Colonic mucosa (tissue), 4 donors: ENCODE data around the gene LBR. TPM values are rescaled to one million over a fixed set of nuclear protein-coding genes. Genes with fewer than 3 reads are reported as not detected.

Experiments
- DNase-seq: peaks from one replicate; pipeline ENCODE4 v3.0.0-alpha.2; 2020
- H3K27ac ChIP-seq: fragments of 200-600 bp; one replicate; pipeline ENCODE4 v1.8.0; 2021
- H3K27me3 ChIP-seq: fragments of 200-600 bp; one replicate; pipeline ENCODE4 v1.8.0; 2021
- H3K36me3 ChIP-seq: fragments of 200-600 bp; one replicate; pipeline ENCODE4 v1.8.0; 2021
- H3K4me1 ChIP-seq: fragments of 200-600 bp; one replicate; pipeline ENCODE4 v1.8.0; 2021; ENCODE audit warnings: mild to moderate bottlenecking
- H3K4me3 ChIP-seq: fragments of 200-600 bp; one replicate; pipeline ENCODE4 v1.8.0; 2021
- H3K9ac ChIP-seq, 2 donors: one replicate each; pipeline ENCODE4 v1.7.0; 2013; ENCODE audit warnings: control low read depth in 2 of 2, low read depth in 2 of 2, low read length in 2 of 2
- H3K9me3 ChIP-seq: fragments of 200-600 bp; one replicate; pipeline ENCODE4 v1.8.0; 2021
- intact Hi-C: fragments of 100-400 bp; cut with DNase I; formaldehyde crosslinking; loops from one replicate; pipeline ENCODE4 v1.14.1; 2022
- total RNA-seq, 2 donors: library from RNA; stranded (reverse); fragmentation: NEBNext Ultra II Directional in 1 of 2; extraction: Animal tissue kit (Norgen Biotek cat#: 25700) in 1 of 2; gene quantifications; one replicate each; pipeline ENCODE4 v1.2.1, GENCODE V29; 2021
- TF ChIP-seq, protein P1 (sequence below): fragments of 200-600 bp; IDR thresholded peaks from one replicate; pipeline ENCODE4 v1.8.0; 2022; ENCODE audit warnings: antibody characterized with exemption, mild to moderate bottlenecking
- donor health status: healthy.
- donor health status: DM: no; HTN: no; CAD: no.
- donor health status: DM: no; HTN: no; CAD: no.

LBR gene
- total RNA-seq, 2 donors from 2014 or later = 111 to 147 TPM

DNA sequence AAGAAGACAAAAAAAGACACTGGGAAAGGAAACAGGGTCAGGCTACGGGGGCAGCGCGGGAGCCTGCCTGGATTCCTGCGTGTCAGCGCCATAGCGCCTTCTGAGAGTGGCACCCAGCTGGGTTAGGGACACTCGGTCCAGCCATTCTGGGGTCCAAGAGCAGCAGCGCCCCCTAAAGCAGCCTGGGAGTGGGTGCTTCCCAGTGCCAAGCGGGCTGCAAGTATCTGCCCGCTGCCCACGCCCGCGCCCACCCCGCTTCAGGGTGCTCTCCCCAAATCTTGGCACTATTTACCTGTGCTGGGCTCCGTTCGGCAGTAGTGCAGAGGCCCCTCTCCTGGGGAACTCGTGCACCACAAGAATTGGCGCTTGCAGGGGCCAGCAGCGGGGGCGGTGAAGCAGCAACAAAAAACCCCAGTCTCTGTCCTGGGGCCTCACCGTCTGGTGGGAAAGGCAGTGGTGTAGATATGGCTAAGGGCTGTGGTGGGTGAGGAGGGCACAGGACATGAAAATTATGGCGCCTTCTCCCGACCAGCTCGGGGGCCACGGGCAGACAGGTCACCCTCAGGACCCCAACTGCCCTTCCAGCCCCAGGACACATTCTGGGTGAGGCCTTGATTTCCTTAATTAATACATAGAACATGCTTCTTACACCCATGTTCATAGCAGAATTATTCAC lies 24.1 kb upstream of the LBR start:
- DNase-seq = no peak

DNA sequence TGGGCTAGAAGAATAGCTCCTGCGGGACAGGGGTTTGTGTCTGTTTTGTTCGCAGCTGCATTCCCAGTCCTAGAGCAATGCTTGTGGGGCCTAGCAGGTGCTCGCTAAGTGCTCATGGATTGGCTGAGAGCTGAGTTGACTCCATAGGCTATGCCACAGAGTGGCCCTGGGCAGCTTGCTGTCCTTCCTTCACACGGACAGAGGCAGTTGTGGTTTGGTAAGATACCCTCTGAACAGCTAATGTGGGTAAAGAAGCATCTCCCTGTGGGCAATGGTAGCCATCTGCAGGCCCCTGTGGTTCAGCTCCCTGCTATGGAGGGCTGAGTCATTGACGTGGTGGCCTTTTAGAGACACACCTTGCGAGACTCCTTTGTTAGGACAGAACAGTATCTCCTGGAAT lies 23.5 kb upstream of the LBR start:
- intact Hi-C loops = no loop called here
- DNase-seq = no peak
- Histone ChIP-seq H3K27ac (no peak overlapping the region), H3K4me1 (peaks cover 13% of the 10 kb centered on the region), H3K36me3 (no peaks in the 10 kb centered on the region), H3K4me3 (no peak overlapping the region), H3K9ac (no peak overlapping the region), H3K27me3 (no peaks in the 10 kb centered on the region), H3K9me3 (no peaks in the 10 kb centered on the region)
- TF ChIP-seq, protein P1, sequence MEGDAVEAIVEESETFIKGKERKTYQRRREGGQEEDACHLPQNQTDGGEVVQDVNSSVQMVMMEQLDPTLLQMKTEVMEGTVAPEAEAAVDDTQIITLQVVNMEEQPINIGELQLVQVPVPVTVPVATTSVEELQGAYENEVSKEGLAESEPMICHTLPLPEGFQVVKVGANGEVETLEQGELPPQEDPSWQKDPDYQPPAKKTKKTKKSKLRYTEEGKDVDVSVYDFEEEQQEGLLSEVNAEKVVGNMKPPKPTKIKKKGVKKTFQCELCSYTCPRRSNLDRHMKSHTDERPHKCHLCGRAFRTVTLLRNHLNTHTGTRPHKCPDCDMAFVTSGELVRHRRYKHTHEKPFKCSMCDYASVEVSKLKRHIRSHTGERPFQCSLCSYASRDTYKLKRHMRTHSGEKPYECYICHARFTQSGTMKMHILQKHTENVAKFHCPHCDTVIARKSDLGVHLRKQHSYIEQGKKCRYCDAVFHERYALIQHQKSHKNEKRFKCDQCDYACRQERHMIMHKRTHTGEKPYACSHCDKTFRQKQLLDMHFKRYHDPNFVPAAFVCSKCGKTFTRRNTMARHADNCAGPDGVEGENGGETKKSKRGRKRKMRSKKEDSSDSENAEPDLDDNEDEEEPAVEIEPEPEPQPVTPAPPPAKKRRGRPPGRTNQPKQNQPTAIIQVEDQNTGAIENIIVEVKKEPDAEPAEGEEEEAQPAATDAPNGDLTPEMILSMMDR = no peak

More for the DNA sequence above, 24.1 kb upstream of the LBR start:
- no peaks in the 10 kb centered on the region for H3K36me3 ChIP-seq
- no peak overlapping the region for H3K9ac ChIP-seq
- no peak overlapping the region for H3K27ac ChIP-seq
- intact Hi-C loops = no loop called here
- no peaks in the 10 kb centered on the region for H3K27me3 ChIP-seq
- H3K4me1 ChIP-seq = peaks cover 7% of the 10 kb centered on the region
- TF ChIP-seq, protein P1 = no peak
- H3K9me3 ChIP-seq = no peaks in the 10 kb centered on the region
- H3K4me3 ChIP-seq = no peak overlapping the region

DNA sequence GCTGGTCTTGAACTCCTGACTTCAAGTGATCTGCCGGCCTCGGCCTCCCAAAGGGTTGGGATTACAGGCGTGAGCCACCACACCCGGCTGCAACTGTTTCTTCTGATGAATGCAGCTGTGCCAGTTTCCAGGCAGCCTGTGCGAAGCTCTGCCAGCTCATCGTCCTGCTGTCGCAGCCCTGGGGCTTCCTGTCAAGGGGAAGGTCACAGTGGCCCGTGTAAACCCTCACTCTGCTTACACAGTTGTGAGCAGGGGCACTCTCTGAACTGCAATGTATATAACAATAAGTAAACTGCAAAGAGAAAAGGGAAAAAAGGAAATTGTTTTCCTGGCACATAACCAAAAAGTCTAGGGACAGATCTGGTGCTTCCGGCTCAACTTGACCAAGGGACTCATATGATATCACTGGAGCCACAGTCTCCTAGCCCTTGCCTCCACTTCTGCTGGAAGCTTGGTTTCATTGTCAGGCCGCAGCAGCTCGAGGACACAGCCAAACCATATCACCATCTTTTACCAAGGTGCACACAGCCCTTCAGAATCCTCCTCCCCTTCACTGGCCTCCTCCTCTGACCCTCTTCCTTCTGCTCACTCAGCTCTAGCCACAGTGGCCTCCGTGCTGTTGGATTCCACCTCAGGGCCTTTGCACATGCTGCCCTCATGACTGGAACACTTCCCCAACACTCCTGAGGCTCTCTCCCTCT lies 22.8 kb upstream of the LBR start:
- DNase-seq = no peak

DNA sequence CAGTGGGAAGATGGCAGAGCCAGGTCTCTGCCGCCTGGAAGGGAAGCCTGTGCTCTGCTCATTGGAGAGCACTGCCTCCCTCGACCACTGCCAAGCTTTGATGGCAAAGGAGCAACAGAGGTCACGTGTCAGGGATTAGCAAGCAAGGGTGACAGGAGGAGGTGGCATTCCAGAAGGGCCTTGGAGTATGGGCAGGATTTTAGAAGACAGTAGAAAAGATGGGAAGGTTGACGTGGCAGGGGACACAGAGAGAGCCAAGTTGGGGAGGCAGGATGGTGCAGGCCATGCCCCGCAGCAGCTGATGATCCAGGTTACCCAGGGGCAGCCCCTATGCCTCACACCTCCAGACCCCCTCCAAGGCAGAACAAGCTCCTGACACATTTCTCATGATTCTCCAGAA lies 21.9 kb upstream of the LBR start:
- Histone ChIP-seq H3K4me3 (no peak overlapping the region), H3K27ac (peak overlapping the region; percentile 47), H3K9me3 (no peaks in the 10 kb centered on the region), H3K36me3 (no peaks in the 10 kb centered on the region), H3K9ac (no peak overlapping the region), H3K27me3 (no peaks in the 10 kb centered on the region), H3K4me1 (peaks cover 26% of the 10 kb centered on the region)
- TF ChIP-seq, protein P1 = no peak
- DNase-seq = no peak
- intact Hi-C loops = no loop called here

More for the DNA sequence above, 22.8 kb upstream of the LBR start:
- Histone ChIP-seq H3K27ac (no peak overlapping the region), H3K9ac (no peak overlapping the region), H3K4me3 (no peak overlapping the region), H3K4me1 (peaks cover 20% of the 10 kb centered on the region), H3K9me3 (no peaks in the 10 kb centered on the region), H3K27me3 (no peaks in the 10 kb centered on the region), H3K36me3 (no peaks in the 10 kb centered on the region)
- TF ChIP-seq, protein P1 = no peak
- intact Hi-C loops = no loop called here

DNA sequence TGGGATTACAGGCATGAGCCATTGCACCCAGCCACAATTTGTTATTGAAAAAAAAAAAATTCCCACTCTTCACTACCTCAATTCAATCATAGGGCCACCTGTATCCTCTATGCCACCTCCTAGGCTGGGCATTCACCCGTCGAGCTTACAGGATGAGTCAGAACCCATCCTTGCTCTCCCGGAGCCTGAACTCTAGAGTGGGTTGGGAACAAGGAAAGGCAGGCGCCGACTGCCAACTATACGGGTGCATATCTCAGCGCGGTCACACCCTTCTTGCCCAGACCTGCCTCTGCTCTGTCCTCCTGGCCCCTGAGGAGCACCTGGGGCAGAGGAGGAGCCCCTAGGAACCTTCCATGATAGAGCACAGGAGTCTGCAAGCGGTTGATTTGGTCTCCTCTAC lies 21.4 kb upstream of the LBR start:
- Histone ChIP-seq H3K9me3 (no peaks in the 10 kb centered on the region), H3K4me3 (no peak overlapping the region), H3K36me3 (no peaks in the 10 kb centered on the region), H3K4me1 (peaks cover 31% of the 10 kb centered on the region), H3K27me3 (no peaks in the 10 kb centered on the region), H3K27ac (peak overlapping the region; percentile 47), H3K9ac (no peak overlapping the region)
- peak; percentile 83 for DNase-seq
- TF ChIP-seq, protein P1 = no peak
- intact Hi-C loops = no loop called here
